Fibroblast of lung (primary cell): Measurements from ENCODE around the gene PBLD.

ENCODE experiments used
- CTCF ChIP-seq, 2 donors: IDR thresholded peaks in 1 of 2; conservative IDR thresholded peaks in 1 of 2; 1 replicate in 1 of 2; 2 replicates in 1 of 2; pipeline ENCODE4 v1.5.1; 2011 to 2012; ENCODE audit warnings: low read length in 2 of 2, control low read depth in 1 of 2, inconsistent platforms in 1 of 2, low read depth in 1 of 2, mild to moderate bottlenecking in 1 of 2
- EZH2 ChIP-seq: IDR thresholded peaks from 2 replicates; pipeline ENCODE4 v1.5.1; 2012; ENCODE audit warnings: low read length, control low read depth, mild to moderate bottlenecking; ENCODE audit errors: missing control alignments

DNA sequence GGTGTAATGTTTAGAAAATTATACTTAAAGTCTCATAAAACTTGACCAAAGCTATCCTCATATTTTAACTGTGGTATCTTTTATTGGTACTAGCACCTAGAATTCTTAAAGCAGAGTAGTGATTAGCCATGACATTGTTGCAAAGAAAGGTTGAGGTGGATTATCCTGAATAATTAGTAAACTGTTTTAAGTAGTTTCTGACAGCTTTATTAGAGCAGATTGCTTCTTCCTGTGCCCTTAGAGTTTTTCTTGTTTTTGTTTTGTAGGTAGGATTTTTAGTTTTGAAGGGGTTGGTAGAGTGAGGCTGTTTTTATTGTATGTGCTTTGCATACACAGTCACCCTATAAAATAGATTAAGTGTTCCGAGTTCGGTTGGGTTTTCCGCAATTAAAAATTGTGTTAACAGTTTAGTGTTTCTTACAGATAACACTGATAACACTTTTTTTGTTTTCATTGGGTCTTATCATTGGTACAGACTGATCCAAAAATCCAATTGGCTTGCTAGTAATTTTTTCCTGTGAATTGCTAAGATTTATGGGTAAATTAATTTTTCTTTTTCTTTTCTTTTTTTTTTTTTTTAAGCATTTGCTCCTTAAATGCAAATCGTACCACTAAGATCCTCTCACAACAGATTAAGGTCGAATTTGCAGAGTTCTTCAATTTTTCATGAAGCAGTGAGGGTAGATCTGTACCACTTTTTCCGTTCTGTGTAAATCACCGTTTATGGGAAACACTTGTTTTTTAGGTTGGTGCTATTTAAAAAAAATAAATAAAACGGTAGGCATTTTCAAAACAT is 2.1 kb upstream of the PBLD start:
- no peak for TF ChIP-seq EZH2
- no peak for TF ChIP-seq CTCF (conservative IDR thresholded peaks at IDR 0.05 in 1 of 2, IDR thresholded peaks at IDR 0.05 in 1 of 2; ENCODE audit: low read depth in 1 of 2, low read length in 2 of 2)
